Stimulated activated CD8-positive, alpha-beta memory T cell treated with anti-CD3 and anti-CD28 coated beads, Interleukin-7, amount 100 ng/mL, for 1 hour (primary cell): Measurements from ENCODE around the gene PHETA2.

Experiments
- DNase-seq, 2 donors: peaks; one replicate each; pipeline ENCODE4 v3.0.0-alpha.2; 2020; ENCODE audit warnings: low read depth in 2 of 2

Gene PHETA2, protein sequence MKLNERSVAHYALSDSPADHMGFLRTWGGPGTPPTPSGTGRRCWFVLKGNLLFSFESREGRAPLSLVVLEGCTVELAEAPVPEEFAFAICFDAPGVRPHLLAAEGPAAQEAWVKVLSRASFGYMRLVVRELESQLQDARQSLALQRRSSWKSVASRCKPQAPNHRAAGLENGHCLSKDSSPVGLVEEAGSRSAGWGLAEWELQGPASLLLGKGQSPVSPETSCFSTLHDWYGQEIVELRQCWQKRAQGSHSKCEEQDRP

DNA sequence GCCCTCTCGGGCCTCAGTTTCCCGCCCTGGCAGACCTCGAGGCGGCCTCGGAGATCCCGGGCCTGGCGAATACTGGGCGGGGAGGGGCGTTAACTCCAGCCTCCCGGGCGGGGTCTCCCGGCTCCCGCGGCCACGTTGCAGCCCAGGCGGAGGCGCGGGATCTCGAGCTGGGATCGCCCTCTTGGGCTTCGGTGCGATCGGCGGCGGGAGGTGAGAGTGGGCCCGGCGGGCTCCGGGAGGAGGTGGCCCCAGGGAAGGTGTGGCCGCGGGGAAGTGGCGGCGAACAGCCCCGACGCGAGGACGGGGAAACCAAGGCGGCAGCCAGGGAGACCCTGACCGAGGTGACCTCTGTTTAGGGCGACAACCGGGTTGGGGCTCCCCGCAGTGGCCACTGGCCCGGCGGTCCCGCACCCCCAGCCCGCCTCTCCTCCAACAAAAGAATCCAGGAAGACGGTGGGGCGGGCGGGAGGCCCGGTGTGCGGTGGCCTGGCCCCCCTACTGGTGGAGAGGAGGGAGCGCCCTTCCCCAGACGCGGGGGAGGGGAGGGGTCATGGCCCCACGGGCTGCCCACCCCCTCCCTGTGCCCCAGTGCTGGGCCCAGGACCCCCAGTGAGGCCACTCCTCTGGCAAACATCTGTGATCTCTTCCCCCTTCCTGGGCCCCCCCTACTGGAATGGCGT lies at the start of gene PHETA2:
Gene PHETA2 (plus strand): TSS at position 117 of the 680 bp plus-strand sequence. CDS start 3,046 bp downstream, outside the sequence.
- DNase-seq, result no peak

DNA sequence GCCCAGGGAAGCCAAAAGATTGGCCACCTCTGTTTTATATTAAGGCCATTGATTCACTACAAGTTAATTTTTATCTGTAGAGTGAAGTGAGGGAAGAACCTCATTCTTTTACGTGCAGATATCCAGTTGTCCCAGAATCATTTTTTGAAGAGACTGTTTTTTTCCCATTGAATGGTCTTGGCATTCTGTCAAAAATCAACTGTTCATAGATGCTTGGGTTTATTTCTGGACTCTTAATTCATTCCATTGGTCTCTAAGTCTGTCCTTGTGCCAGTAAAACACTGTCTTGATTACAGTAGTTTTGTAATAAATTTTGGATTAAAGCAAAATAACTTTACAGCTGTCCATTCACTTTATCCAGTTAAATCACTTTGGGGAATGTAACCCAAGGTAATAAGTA lies 48.6 kb upstream of the PHETA2 start:
- DNase-seq, result no peak

DNA sequence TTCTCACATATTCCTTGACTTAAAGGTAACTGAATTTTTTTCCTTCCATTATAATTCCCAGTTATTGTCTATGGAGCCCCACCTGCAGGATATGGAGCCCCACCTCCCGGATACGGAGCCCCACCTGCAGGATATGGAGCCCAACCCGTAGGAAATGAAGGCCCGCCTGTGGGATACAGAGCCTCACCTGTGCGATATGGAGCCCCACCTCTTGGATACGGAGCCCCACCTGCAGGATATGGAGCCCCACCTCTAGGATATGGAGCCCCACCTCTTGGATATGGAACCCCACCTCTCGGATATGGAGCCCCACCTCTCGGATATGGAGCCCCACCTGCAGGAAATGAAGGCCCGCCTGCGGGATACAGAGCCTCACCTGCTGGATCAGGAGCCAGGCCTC lies 47.3 kb upstream of the PHETA2 start:
- no peak for DNase-seq

DNA sequence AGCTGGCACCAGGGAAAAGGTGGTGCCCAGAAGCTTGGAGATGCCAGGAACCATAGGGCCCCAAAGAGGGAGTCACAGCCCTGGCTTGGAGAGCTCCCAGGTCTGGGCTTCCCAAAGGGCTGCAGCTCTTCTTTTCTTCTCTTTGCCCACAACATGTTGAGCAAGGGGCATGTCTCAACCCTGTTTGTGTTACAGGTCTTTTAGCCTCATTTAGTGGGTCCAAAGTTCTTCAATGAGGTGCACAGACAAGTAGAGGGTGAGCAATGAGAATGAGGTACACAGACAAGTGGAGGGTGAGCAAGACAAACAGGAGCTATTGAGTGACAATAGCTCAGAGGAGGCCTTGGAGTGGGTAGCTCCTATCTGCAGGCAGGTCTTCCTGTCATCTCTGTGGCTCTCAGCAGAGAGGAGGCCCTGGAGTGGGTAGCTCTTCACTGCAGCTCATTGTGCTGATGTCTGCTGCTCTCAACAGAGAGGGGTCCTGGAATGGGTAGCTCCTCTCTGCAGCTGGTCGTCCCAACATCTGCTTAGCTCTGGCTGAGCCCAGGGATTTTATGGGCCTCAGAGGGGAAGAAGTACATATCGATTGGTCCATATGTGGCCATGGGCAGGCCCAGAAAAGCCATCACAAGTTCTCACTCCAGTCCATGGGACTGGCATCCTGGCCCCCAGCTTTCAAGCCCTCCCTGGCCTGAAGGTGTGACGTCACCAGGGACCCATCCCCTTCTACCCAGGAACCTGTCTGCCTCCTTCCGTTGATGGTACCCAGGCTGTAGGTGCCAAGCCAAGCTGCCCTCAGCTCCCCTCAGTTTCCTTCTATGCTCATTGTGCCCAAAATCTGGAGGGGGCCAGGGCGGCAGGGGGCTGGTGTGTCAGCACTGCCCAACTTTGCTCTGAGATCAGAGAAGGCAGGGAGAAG lies 40.5 kb upstream of the PHETA2 start:
- DNase-seq, result no peak

DNA sequence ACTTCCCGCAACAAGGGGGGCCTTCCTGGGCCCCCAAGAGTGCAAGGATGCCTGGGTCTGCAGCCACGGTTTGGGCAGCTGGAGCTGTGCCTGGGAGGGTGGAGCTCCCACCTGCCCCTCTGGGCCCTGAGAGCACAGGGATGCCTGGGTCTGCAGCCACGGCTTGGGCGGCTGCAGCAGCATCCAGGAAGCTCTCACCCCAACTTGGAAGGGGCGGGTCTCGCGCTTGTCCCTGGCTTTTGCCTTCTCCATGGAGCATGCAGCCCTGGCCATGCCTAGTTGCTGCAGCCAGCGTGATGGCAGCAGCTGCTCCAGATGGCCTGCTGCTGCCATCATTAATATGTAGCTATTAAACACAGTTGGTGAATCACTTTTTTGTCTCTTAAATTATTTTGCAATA lies 38.8 kb upstream of the PHETA2 start:
- no peak for DNase-seq

DNA sequence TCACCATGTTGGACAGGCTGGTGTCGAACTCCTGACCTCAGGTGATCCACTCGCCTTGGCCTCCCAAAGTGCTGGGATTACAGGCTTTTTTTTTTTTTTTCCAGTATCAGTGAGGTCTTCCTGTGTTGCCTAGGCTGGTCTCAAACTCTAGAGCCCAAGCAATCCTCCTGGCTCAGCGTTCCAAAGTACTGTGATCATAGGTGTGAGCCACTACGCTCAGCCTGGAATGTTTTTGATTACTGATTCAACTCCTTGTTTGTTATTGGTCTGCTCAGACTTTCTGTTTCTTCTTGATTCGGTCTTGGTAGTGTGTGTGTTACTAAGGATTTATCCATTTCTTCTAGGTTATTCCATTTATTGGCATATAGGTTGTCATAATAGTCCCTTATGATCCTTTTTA lies 34.8 kb upstream of the PHETA2 start:
- no peak for DNase-seq

DNA sequence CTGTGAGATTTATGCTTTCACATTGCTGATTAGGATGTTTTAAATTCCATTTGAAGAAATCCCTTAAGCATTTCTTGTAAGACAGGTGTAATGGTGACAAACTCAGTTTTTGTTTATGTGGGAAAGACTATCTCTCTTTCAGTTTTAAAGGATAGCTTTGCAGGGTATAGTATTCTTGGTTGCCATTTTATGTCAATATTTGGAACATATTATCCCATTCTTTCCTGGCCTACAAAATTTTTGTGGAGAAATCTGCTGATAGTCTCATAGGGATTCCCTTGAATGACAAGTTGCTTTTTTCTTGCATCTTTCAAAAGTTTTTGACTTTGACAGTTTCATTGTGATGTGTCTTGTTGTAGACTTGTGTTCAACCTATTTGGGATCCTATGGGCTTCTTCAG lies 32.3 kb upstream of the PHETA2 start:
- no peak for DNase-seq

DNA sequence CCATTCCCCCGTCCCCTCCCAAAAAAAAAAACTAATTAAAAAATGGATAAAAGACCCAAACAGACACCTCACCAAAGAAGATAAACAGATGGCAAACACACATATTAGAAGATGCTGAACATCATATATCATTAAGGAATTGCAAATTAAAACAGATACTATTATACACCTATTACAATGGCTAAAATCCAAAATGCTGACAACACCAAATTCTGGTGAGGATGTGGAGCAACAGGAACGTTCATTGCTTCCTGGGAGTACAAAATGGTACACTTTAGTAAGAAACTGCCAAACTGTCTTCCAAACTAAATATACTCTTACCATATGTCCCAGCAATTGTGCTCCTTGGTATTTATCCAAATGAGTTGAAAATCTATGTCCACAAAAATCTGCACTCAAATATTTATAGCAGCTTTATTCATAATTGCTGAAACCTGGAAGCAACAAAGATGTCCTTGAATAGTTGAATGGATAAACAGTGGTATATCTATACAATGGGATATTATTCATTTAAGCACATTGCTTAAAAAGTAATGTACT lies 23.3 kb upstream of the PHETA2 start:
- DNase-seq, result no peak

DNA sequence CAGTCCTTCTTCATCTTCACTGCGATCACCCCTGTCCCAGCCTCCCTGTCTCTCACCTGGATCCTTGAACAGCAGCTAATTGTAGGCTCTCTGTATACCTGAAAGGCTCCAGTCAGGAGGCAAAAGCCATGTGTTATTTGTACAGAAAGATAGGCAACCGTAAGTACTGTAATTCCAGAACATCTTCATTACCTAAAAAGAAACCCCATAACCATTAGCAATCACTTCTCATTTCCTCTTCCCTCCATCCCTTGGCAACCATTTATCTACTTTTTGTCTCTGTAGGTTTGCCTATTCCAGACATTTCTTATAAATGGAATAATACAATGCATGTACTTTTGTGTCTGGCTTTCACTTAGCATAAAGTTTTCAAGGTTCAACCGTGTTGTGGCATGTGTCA lies 21.3 kb upstream of the PHETA2 start:
- DNase-seq, result no peak

DNA sequence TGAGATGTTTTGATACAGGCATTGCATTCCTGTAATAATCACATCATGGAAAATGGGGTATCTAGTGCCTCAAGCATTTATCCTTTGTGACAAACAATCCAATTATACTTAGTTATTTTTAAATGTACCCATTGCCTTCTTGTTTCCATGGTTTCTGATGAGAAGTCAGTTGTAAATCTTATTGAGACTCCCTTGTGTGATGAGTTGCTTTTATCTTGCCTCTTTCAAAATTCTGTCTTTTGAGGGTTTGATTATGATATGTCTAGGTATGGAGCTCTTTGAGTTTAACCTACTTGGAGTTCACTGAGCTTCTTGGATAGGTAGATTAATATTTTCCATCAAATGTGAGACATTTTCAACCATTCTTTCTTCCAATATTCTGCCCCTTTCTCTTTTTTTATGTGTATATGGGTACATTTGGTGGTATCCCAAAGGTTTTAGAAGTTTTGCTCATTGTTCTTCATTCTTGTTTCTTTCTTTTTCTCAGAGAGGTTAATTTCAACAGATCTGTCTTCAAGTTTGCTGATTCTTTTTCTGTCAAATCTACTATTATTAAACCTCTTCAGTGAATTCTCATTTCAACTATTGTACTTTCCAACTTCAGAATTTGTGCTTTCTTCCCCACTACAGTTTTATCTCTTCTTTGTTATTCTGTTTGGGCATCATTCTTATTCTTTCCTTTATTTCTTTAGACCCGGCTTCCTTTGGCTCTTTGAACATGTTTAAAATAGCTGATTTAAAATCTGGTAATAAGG lies 17.1 kb upstream of the PHETA2 start:
- DNase-seq, result no peak

DNA sequence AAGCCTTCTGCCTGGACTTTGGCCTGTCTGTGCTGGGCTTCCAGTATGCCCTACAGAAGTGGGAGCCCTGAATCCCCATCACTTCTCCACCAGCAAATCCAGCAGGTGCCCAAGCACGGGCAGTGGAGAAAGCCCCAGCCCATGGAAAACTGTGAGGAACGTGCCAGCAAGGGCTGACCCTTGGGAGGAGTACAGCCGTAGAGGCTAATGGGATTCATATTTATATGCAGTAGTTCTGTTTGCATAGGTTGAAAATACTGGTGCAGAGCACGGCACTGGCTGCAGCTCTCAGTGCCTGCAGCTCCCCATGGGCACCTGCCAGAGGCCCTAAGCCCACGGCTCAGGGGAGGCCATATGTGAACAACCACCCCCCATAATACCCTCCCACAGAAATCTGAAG lies 13.6 kb upstream of the PHETA2 start:
- no peak for DNase-seq

DNA sequence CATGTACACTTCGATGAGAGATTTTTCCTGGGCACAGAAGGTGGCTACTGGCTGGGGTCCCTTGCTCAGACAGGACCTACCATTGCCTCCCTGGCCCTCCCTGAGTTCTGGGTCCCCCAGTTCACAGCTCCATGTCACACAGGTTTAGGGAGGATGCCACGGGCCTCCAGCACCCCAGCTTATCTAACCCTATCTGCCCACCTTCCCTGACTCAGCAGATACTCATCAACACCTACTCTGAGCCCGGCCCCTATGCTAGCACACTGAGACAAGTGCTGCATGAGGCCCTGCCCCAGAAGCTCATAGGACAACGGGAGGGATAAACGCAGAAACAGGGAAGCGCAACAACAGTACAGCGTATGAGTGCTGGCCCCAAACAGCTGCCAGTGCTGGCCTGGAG lies 13.0 kb upstream of the PHETA2 start:
- DNase-seq, result no peak

DNA sequence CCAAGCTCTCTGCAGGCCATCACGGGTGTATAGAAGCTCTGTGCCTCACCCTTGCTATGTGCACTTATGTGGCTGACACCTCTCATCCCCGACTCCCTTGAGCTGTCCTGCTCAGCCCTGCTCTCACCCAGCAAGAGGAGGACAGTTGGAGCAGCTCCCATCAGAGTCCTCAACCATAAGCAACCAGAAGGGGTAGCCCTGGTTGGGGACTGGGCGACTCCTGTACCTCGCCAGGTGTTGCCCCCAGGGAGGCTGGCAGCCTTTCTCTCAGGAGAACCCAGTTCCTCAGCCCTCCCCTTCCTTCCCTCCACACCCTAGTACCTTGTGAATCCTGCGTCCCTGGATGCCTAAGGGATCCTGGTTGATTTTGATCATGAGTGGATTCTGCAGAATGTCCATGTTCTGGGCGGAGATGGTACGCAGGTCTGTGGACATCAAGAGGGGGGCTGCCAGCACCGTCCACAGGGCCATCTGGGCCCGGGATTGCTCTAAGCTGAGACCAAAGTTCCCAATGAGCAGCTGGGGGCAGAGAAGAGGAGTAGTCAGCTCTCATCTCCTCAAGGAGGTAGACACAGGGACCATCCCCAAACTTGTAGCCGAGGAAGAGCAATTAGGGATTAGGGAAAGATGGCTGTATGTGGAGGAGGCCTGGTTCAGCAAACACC lies 11.4 kb upstream of the PHETA2 start:
- no peak for DNase-seq

DNA sequence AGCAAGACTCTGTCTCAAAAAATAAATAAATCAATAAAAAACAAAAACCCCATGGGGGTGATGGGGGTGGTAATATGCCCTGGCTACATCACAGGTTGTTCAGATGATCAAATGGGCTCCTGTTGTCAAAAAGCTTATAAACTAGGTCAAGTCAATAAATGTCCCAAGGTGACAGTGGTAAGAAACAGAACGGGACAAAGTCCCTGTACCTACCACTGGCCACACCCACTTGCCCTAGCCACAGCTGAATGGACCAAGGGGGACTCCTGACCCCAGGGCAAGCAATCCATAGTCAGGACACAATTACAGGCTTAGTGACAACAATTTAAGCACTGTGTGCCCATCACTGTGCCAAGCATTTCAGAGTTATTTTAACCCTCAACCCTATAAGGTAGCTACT lies 9.4 kb upstream of the PHETA2 start:
- DNase-seq, result no peak

DNA sequence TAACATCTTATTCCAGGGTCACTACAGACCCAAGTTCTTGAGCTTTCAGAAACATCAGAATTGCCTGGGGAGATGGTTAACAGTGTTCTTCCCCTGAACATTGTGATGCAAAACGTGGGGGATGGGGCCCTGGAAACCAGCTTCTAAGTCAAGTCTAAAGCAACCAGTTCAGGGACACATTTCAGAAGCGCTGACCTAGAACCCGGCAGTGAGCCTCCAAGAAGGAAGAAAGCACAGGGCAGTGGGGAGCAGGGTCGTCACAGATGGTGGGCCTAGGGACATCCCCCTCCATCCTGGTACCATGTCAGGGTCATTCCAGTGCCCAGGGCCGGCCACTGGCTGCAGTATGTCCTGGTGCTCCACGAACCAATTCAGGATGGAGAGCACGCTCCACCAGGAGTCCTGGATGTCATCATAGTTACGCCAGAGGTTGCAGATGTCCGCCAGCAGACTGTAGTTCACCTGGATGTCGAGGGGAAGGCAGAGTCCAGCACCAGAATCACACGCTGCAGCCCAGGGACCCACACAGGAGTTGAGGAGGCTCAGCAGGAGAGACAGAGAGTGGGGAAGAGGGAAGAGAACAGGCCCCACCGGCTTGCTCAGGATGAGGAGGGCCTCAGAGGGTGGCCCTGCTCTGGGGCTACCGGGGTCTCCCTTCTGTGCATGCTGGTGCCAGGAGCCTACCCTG lies 8.5 kb upstream of the PHETA2 start:
- no peak for DNase-seq

DNA sequence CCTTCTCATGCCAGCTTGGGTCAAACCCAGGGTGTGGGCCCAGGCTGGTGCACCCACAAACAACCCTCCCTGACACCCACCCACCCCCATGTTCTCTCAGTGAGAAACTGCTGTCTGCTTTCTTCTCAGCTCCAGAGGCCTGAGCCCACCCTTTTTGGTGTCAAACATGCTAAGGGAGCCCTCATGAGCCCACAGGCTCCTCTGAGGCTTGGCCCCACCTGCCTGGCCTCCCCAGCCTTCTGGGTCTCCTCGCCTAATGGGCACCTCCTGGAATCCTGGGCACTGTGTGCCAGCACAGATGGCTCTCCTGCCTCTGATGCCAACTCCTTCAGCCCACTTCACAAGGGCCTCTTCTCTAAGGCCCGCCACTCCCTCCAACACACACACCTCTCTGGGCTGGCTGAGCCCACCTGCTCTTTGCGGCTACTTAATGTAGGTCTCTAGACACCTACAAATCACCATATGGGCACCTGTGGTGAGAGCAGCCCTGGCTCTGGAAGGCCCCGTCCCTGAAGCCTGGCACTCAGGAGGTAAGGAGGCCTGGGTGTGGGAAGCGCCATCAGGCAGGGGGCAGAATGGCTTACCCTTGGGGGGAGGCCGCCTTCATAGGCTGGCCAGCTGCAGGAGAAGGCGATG lies 7.8 kb upstream of the PHETA2 start:
- DNase-seq, result no peak

DNA sequence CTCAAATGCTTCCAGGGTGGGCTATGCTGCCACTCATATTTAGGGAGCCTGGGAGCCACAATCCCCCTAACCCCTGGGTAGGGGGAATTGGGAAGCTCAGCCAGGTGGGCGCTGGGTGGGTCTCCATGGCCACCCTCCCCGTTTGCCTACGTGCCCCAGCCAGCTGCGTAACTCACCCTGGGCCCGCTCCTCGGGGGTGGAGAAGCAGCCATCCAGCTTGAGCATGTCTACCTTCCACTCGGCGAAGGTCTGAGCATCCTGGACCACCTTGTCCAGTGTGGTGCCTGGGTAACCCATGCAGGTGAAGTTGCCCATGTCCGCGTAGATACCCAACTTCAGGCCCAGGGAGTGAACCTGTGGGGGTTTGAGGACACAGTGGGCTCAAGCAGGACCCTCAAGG lies 7.1 kb upstream of the PHETA2 start:
- no peak for DNase-seq

DNA sequence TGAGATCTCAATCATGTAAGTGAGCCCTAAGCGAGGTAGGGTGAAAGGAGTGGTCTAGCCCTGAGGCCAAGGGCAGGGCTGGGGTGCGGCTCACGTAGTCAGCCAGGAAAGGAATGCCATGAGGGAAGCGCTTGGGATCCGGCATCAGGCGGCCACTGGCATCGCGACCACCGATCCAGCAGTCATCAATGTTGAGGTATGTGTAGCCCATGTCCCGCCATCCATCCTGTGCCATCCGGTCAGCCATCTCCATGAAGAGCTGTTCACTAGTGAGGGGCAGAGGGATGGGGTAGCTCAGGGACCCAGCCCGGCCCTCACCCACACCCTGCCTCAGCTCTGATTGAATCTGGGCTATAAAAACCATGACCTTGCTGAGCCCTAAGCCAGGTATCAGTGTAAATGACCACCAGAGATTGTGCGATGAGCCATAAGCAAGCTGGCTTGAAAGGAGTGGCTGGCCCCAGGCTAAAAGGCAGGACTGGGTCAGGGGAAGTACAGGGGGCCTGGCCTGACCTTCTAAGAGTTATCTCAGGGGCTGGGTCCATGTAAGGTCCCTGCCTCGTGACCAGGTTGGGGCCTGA lies 6.3 kb upstream of the PHETA2 start:
- DNase-seq, result no peak

DNA sequence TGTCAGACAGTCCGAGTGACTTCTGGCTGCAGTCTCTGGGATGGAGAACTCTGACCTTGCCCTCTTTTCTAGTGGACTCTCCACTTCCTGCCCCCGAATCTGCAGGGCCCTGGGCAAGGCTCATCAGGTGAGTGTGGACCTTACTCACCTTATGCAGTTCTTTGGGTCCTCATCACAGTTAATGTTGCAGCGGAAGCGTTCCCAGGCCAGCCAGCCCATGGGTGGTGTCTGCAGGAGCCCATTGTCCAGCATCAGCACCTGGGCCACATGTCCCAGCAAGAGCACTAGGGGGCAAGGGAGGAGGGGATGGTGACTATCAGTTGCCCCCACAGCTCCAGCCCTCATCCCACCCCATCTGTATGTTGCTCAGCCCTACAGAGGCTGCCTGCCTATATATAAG lies 5.8 kb upstream of the PHETA2 start:
- DNase-seq, result no peak
